Neural cell (in vitro differentiated cells): ENCODE results near the gene BLTP3B. TPM values are rescaled to one million over a fixed set of nuclear protein-coding genes. Genes with fewer than 3 reads are reported as not detected.

Experiments
- H2AFZ ChIP-seq: fragments of 200-600, 300-800 bp; sonication (generic), shearing (Covaris generic); 2 replicates; pipeline ENCODE4 v1.6.0; 2014; ENCODE audit warnings: low read depth, mild to moderate bottlenecking, antibody characterized with exemption, low read length, moderate library complexity
- H3F3A ChIP-seq: fragments of 200-600 bp; shearing (Covaris generic); 2 replicates; pipeline ENCODE4 v1.6.1; 2016; ENCODE audit warnings: mild to moderate bottlenecking, moderate library complexity, mixed read lengths, antibody characterized with exemption, low read length; ENCODE audit not compliant: insufficient read depth, poor library complexity, severe bottlenecking
- H3K27ac ChIP-seq: fragments of 200-600, 300-800 bp; sonication (generic), shearing (Covaris generic); 2 replicates; pipeline ENCODE4 v1.5.1; 2014; ENCODE audit warnings: mild to moderate bottlenecking, low read length, moderate library complexity
- H3K27me3 ChIP-seq: fragments of 300-800, 200-600 bp; sonication (generic), shearing (Covaris generic); 2 replicates; pipeline ENCODE4 v1.6.0; 2014; ENCODE audit warnings: mild to moderate bottlenecking, low read depth, low read length, moderate library complexity; ENCODE audit not compliant: insufficient read depth
- H3K36me3 ChIP-seq: fragments of 300-800, 200-600 bp; sonication (generic), shearing (Covaris generic); 2 replicates; pipeline ENCODE4 v1.5.1; 2014; ENCODE audit warnings: mild to moderate bottlenecking, antibody characterized with exemption, low read length, moderate library complexity; ENCODE audit not compliant: insufficient read depth
- H3K4me2 ChIP-seq: fragments of 300-800, 200-600 bp; sonication (generic), shearing (Covaris generic); 2 replicates; pipeline ENCODE4 v1.6.0; 2014; ENCODE audit warnings: mild to moderate bottlenecking, low read length
- H3K4me3 ChIP-seq: fragments of 300-800, 200-600 bp; sonication (generic), shearing (Covaris generic); 2 replicates; pipeline ENCODE4 v1.5.1; 2014; ENCODE audit warnings: mild to moderate bottlenecking, low read length, moderate library complexity
- H3K79me2 ChIP-seq: fragments of 200-600 bp; shearing (Covaris generic); replicated peaks from 2 replicates; pipeline ENCODE4 v1.6.0; 2014; ENCODE audit warnings: mild to moderate bottlenecking, low read length, moderate library complexity; ENCODE audit not compliant: insufficient read depth
- H3K9ac ChIP-seq: fragments of 300-800, 200-600 bp; sonication (generic), shearing (Covaris generic); 2 replicates; pipeline ENCODE4 v1.6.1; 2016; ENCODE audit warnings: mild to moderate bottlenecking, low read length, mixed read lengths
- H3K9me2 ChIP-seq: fragments of 200-600 bp; shearing (Covaris generic); 2 replicates; pipeline ENCODE4 v1.6.1; 2016; ENCODE audit warnings: mild to moderate bottlenecking, low read length, mixed read lengths; ENCODE audit not compliant: insufficient read depth
- H3K9me3 ChIP-seq: fragments of 200-600, 300-800 bp; sonication (generic), shearing (Covaris generic); 2 replicates; pipeline ENCODE4 v1.6.1; 2016; ENCODE audit warnings: mild to moderate bottlenecking, mixed run types, low read length, moderate library complexity, mixed read lengths
- H4K20me1 ChIP-seq: fragments of 200-600 bp; shearing (Covaris generic); 2 replicates; pipeline ENCODE4 v1.6.1; 2016; ENCODE audit warnings: mild to moderate bottlenecking, mixed run types; ENCODE audit not compliant: insufficient read depth
- EP300 ChIP-seq: fragments of 450-650 bp; conservative IDR thresholded peaks from 2 replicates; pipeline ENCODE4 v1.6.1; 2014; ENCODE audit warnings: antibody characterized with exemption, mild to moderate bottlenecking, moderate library complexity; ENCODE audit not compliant: poor library complexity, severe bottlenecking
- EZH2 ChIP-seq: fragments of 200-600, 300-800 bp; shearing (Covaris generic), sonication (generic); IDR thresholded peaks from 2 replicates; pipeline ENCODE4 v1.6.1; 2014; ENCODE audit warnings: antibody characterized with exemption, low read length, borderline replicate concordance, mild to moderate bottlenecking; ENCODE audit not compliant: insufficient read depth, poor library complexity, severe bottlenecking
- MXI1 ChIP-seq: fragments of 450-650 bp; conservative IDR thresholded peaks from 2 replicates; pipeline ENCODE4 v1.6.1; 2014; ENCODE audit warnings: antibody characterized with exemption, mild to moderate bottlenecking; ENCODE audit not compliant: poor library complexity, severe bottlenecking
- POLR2AphosphoS5 ChIP-seq: IDR thresholded peaks from 2 replicates; pipeline ENCODE4 v1.6.1; 2012
- RAD21 ChIP-seq: fragments of 450-650 bp; conservative IDR thresholded peaks from 2 replicates; pipeline ENCODE4 v1.6.1; 2014; ENCODE audit warnings: antibody characterized with exemption, mild to moderate bottlenecking, moderate library complexity
- REST ChIP-seq: IDR thresholded peaks from 2 replicates; pipeline ENCODE4 v1.6.1; 2012; ENCODE audit warnings: borderline replicate concordance
- SMC3 ChIP-seq: fragments of 450-650 bp; conservative IDR thresholded peaks from 2 replicates; pipeline ENCODE4 v1.6.1; 2014; ENCODE audit warnings: antibody characterized with exemption, mild to moderate bottlenecking, moderate library complexity; ENCODE audit not compliant: poor library complexity
- TAF1 ChIP-seq: IDR thresholded peaks from 2 replicates; pipeline ENCODE4 v1.6.1; 2012; ENCODE audit warnings: low read depth
- polyA plus RNA-seq: library from polyadenylated mRNA; depleted of rRNA; stranded (reverse); fragments of >200 nt; gene quantifications from 2 replicates; pipeline ENCODE4 v1.2.3, GENCODE V29; 2014
- TF ChIP-seq, protein P1 (sequence below): fragments of 450-650 bp; IDR thresholded peaks from 2 replicates; pipeline ENCODE4 v1.5.1; 2014; ENCODE audit warnings: antibody characterized with exemption, mild to moderate bottlenecking, moderate library complexity; ENCODE audit not compliant: poor library complexity, severe bottlenecking

The BLTP3B gene
- polyA plus RNA-seq, 1 donor from 2014 or later = 31.6 TPM

GRCh38 chr12:100168562-100168961 is 25.9 kb upstream of the BLTP3B start:
- H2AFZ ChIP-seq = no peak overlapping the region
- H3K4me2 ChIP-seq = no peak overlapping the region
- H3K79me2 ChIP-seq = no peaks in the 10 kb centered on the region
- H3K9me2 ChIP-seq = no peaks in the 10 kb centered on the region
- H3K9ac ChIP-seq = no peak overlapping the region
- no peaks in the 10 kb centered on the region for H4K20me1 ChIP-seq
- TF ChIP-seq RAD21 (no peak), REST (no peak), TAF1 (no peak), SMC3 (no peak), MXI1 (no peak), POLR2AphosphoS5 (no peak), EP300 (no peak), EZH2 (no peak)
- TF ChIP-seq, protein P1, sequence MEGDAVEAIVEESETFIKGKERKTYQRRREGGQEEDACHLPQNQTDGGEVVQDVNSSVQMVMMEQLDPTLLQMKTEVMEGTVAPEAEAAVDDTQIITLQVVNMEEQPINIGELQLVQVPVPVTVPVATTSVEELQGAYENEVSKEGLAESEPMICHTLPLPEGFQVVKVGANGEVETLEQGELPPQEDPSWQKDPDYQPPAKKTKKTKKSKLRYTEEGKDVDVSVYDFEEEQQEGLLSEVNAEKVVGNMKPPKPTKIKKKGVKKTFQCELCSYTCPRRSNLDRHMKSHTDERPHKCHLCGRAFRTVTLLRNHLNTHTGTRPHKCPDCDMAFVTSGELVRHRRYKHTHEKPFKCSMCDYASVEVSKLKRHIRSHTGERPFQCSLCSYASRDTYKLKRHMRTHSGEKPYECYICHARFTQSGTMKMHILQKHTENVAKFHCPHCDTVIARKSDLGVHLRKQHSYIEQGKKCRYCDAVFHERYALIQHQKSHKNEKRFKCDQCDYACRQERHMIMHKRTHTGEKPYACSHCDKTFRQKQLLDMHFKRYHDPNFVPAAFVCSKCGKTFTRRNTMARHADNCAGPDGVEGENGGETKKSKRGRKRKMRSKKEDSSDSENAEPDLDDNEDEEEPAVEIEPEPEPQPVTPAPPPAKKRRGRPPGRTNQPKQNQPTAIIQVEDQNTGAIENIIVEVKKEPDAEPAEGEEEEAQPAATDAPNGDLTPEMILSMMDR = no peak
- no peak overlapping the region for H3K4me3 ChIP-seq
- H3K27ac ChIP-seq = no peak overlapping the region
- H3K36me3 ChIP-seq = no peaks in the 10 kb centered on the region
- no peaks in the 10 kb centered on the region for H3K27me3 ChIP-seq
- H3F3A ChIP-seq = no peaks in the 10 kb centered on the region
- no peaks in the 10 kb centered on the region for H3K9me3 ChIP-seq

DNA sequence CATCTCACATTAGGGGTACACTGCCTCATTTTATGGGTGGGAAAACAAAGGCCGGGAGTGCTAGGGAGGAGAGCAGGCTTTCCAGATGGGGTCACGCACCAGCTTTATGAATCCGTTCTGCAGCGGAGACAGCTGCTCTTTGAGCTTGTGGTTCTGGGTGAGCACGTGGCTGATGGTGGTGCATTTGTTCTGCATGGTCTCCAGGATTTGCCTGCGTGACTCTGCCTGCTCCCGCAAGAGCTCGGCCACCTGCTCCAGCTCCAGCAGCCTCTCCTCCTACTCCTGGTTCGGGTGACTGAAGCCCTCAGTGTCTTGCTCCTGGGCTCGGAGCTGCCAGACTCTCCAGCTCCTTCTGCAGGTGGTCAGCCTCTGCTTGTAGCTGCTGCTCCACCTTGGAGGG is 23.6 kb upstream of the BLTP3B start:
- no peaks in the 10 kb centered on the region for H3K27me3 ChIP-seq
- H3K36me3 ChIP-seq = no peaks in the 10 kb centered on the region
- H4K20me1 ChIP-seq = no peaks in the 10 kb centered on the region
- H3K9me3 ChIP-seq = no peaks in the 10 kb centered on the region
- H3K79me2 ChIP-seq = no peaks in the 10 kb centered on the region
- H3K4me3 ChIP-seq = no peak overlapping the region
- no peak overlapping the region for H3K4me2 ChIP-seq
- TF ChIP-seq SMC3 (no peak), TAF1 (no peak), EZH2 (no peak), POLR2AphosphoS5 (no peak), REST (no peak), MXI1 (no peak), EP300 (no peak), RAD21 (no peak)
- TF ChIP-seq, protein P1 = no peak
- H3K9me2 ChIP-seq = no peaks in the 10 kb centered on the region
- H3K9ac ChIP-seq = no peak overlapping the region
- no peaks in the 10 kb centered on the region for H3F3A ChIP-seq
- no peak overlapping the region for H3K27ac ChIP-seq
- H2AFZ ChIP-seq = no peak overlapping the region
